ENCODE results near the gene RMDN2. TPM values are rescaled to one million over a fixed set of nuclear protein-coding genes. Genes with fewer than 3 reads are reported as not detected.

Gene RMDN2
- total and polyA plus RNA-seq, 3 experiments from 2014 or later: 4.1 to 6.3 (median 4.2) TPM

GRCh38 chr2:37971971-37972370 is 46.9 kb downstream of the RMDN2 start:
- no peaks in the 10 kb centered on the region for H3K27me3 ChIP-seq (ENCODE audit: insufficient read depth, low read length, poor library complexity, severe bottlenecking)
- H3K4me1 ChIP-seq (ENCODE audit: insufficient read depth, low read length): no peaks in the 10 kb centered on the region
- H3K27ac ChIP-seq (ENCODE audit: low read depth, low read length): no peak overlapping the region
- H3K4me3 ChIP-seq (ENCODE audit: low read length): no peak overlapping the region
- peaks cover 1 to 3% of the 10 kb centered on the region in 2 donors for H3K27me3 Mint-ChIP-seq
- H3K9me3 ChIP-seq (ENCODE audit: low read length): no peaks in the 10 kb centered on the region
- H3K27ac Mint-ChIP-seq: no peak overlapping the region
- H3K9me3 Mint-ChIP-seq: peaks cover 0 to 4% (median 1%) of the 10 kb centered on the region in 5 donors
- ChIA-PET POLR2A (no interaction called here), CTCF (no interaction called here)
- H3K4me3 Mint-ChIP-seq: no peak overlapping the region
- peaks cover 0 to 3% (median 0%) of the 10 kb centered on the region in 3 donors for H3K4me1 Mint-ChIP-seq
- H3K36me3 Mint-ChIP-seq: peaks cover 0 to 10% (median 0%) of the 10 kb centered on the region in 3 donors
- DNase-seq: no peak
- no peaks in the 10 kb centered on the region for H3K36me3 ChIP-seq (ENCODE audit: insufficient read depth, low read length)

- H3K4me3 ChIP-seq (ENCODE audit: low read length): no peak overlapping the region
- H3K4me3 Mint-ChIP-seq: no peak overlapping the region
- POLR2A ChIA-PET: no interaction called here
- CTCF ChIA-PET: no interaction called here
- peaks cover 0 to 2% (median 0%) of the 10 kb centered on the region in 5 donors for H3K9me3 Mint-ChIP-seq
- peaks cover 0 to 5% (median 0%) of the 10 kb centered on the region in 3 donors for H3K36me3 Mint-ChIP-seq
- H3K27ac ChIP-seq (ENCODE audit: low read depth, low read length): no peak overlapping the region
- peaks cover 1 to 3% of the 10 kb centered on the region in 2 donors for H3K27me3 Mint-ChIP-seq
- H3K36me3 ChIP-seq (ENCODE audit: insufficient read depth, low read length): no peaks in the 10 kb centered on the region
- H3K27ac Mint-ChIP-seq: no peak overlapping the region
- no peaks in the 10 kb centered on the region for H3K9me3 ChIP-seq (ENCODE audit: low read length)
- H3K4me1 ChIP-seq (ENCODE audit: insufficient read depth, low read length): no peaks in the 10 kb centered on the region
- peaks cover 0 to 3% (median 0%) of the 10 kb centered on the region in 3 donors for H3K4me1 Mint-ChIP-seq
- no peaks in the 10 kb centered on the region for H3K27me3 ChIP-seq (ENCODE audit: insufficient read depth, low read length, poor library complexity, severe bottlenecking)
- no peak for DNase-seq
These were observed 48.7 kb downstream of the RMDN2 start for GRCh38 chr2:37973615-37974353.

GRCh38 chr2:37975808-37976207 is 50.7 kb downstream of the RMDN2 start:
- Mint-ChIP-seq H3K27ac (no peak overlapping the region), H3K36me3 (peaks cover 0 to 5% (median 0%) of the 10 kb centered on the region in 3 donors), H3K4me1 (peaks cover 0 to 3% (median 0%) of the 10 kb centered on the region in 3 donors), H3K9me3 (peaks cover 0 to 2% (median 0%) of the 10 kb centered on the region in 5 donors), H3K27me3 (peaks cover 1 to 3% of the 10 kb centered on the region in 2 donors), H3K4me3 (no peak overlapping the region)
- DNase-seq: no peak
- Histone ChIP-seq H3K36me3 (ENCODE audit: insufficient read depth, low read length) (no peaks in the 10 kb centered on the region), H3K9me3 (ENCODE audit: low read length) (no peaks in the 10 kb centered on the region), H3K4me1 (ENCODE audit: insufficient read depth, low read length) (no peaks in the 10 kb centered on the region), H3K27me3 (ENCODE audit: insufficient read depth, low read length, poor library complexity, severe bottlenecking) (no peaks in the 10 kb centered on the region), H3K4me3 (ENCODE audit: low read length) (no peak overlapping the region), H3K27ac (ENCODE audit: low read depth, low read length) (no peak overlapping the region)
- POLR2A ChIA-PET: no interaction called here
- CTCF ChIA-PET: no interaction called here

GRCh38 chr2:37976411-37976810 is 51.3 kb downstream of the RMDN2 start:
- H3K36me3 Mint-ChIP-seq: peaks cover 0 to 5% (median 0%) of the 10 kb centered on the region in 3 donors
- peaks cover 1 to 3% of the 10 kb centered on the region in 2 donors for H3K27me3 Mint-ChIP-seq
- H3K4me1 ChIP-seq (ENCODE audit: insufficient read depth, low read length): no peaks in the 10 kb centered on the region
- no peak for DNase-seq
- no peaks in the 10 kb centered on the region for H3K9me3 ChIP-seq (ENCODE audit: low read length)
- H3K36me3 ChIP-seq (ENCODE audit: insufficient read depth, low read length): no peaks in the 10 kb centered on the region
- H3K4me1 Mint-ChIP-seq: peaks cover 0 to 3% (median 0%) of the 10 kb centered on the region in 3 donors
- H3K4me3 ChIP-seq (ENCODE audit: low read length): no peak overlapping the region
- H3K27me3 ChIP-seq (ENCODE audit: insufficient read depth, low read length, poor library complexity, severe bottlenecking): no peaks in the 10 kb centered on the region
- CTCF ChIA-PET: no interaction called here
- H3K9me3 Mint-ChIP-seq: peaks cover 0 to 2% (median 0%) of the 10 kb centered on the region in 5 donors
- no peak overlapping the region for H3K4me3 Mint-ChIP-seq
- no peak overlapping the region for H3K27ac Mint-ChIP-seq
- POLR2A ChIA-PET: no interaction called here
- no peak overlapping the region for H3K27ac ChIP-seq (ENCODE audit: low read depth, low read length)

- peak; percentile 24 to 59 (median 39) for DNase-seq
- no peaks in the 10 kb centered on the region for H3K27me3 ChIP-seq (ENCODE audit: insufficient read depth, low read length, poor library complexity, severe bottlenecking)
- POLR2A ChIA-PET: no interaction called here
- Mint-ChIP-seq H3K27me3 (peaks cover 0 to 4% of the 10 kb centered on the region in 2 donors), H3K9me3 (peaks cover 0 to 2% (median 0%) of the 10 kb centered on the region in 5 donors), H3K4me3 (no peak overlapping the region), H3K4me1 (peaks cover 0 to 5% (median 0%) of the 10 kb centered on the region in 3 donors), H3K36me3 (peaks cover 0 to 3% (median 0%) of the 10 kb centered on the region in 3 donors), H3K27ac (no peak overlapping the region)
- CTCF ChIA-PET: interaction anchor here (0.6 to 1.0 kb wide), 5 partner anchors 10 to 546 kb away, joined by 3 read pairs; no protein-coding TSS in a partner anchor
- H3K36me3 ChIP-seq (ENCODE audit: insufficient read depth, low read length): no peaks in the 10 kb centered on the region
- H3K4me1 ChIP-seq (ENCODE audit: insufficient read depth, low read length): no peaks in the 10 kb centered on the region
- H3K4me3 ChIP-seq (ENCODE audit: low read length): no peak overlapping the region
- no peak overlapping the region for H3K27ac ChIP-seq (ENCODE audit: low read depth, low read length)
- no peaks in the 10 kb centered on the region for H3K9me3 ChIP-seq (ENCODE audit: low read length)
These were observed 57.1 kb downstream of the RMDN2 start for GRCh38 chr2:37982147-37982582.

GRCh38 chr2:37982847-37983246 is 57.8 kb downstream of the RMDN2 start:
- POLR2A ChIA-PET: no interaction called here
- Mint-ChIP-seq H3K27ac (no peak overlapping the region), H3K9me3 (peaks cover 0 to 2% (median 0%) of the 10 kb centered on the region in 5 donors), H3K36me3 (peaks cover 0 to 5% (median 0%) of the 10 kb centered on the region in 3 donors), H3K27me3 (peaks cover 0 to 4% of the 10 kb centered on the region in 2 donors), H3K4me1 (peaks cover 0 to 5% (median 0%) of the 10 kb centered on the region in 3 donors), H3K4me3 (no peak overlapping the region)
- Histone ChIP-seq H3K9me3 (ENCODE audit: low read length) (no peaks in the 10 kb centered on the region), H3K4me1 (ENCODE audit: insufficient read depth, low read length) (no peaks in the 10 kb centered on the region), H3K27ac (ENCODE audit: low read depth, low read length) (no peak overlapping the region), H3K36me3 (ENCODE audit: insufficient read depth, low read length) (no peaks in the 10 kb centered on the region), H3K27me3 (ENCODE audit: insufficient read depth, low read length, poor library complexity, severe bottlenecking) (no peaks in the 10 kb centered on the region), H3K4me3 (ENCODE audit: low read length) (no peak overlapping the region)
- DNase-seq: no peak
- CTCF ChIA-PET: interaction anchor here (1.0 kb wide), 1 partner anchor 525 kb away, joined by 3 read pairs; no protein-coding TSS in a partner anchor

GRCh38 chr2:37983719-37984118 is 58.6 kb downstream of the RMDN2 start:
- Histone ChIP-seq H3K27ac (ENCODE audit: low read depth, low read length) (no peak overlapping the region), H3K27me3 (ENCODE audit: insufficient read depth, low read length, poor library complexity, severe bottlenecking) (no peaks in the 10 kb centered on the region), H3K4me3 (ENCODE audit: low read length) (no peak overlapping the region), H3K9me3 (ENCODE audit: low read length) (no peaks in the 10 kb centered on the region), H3K4me1 (ENCODE audit: insufficient read depth, low read length) (no peaks in the 10 kb centered on the region), H3K36me3 (ENCODE audit: insufficient read depth, low read length) (no peaks in the 10 kb centered on the region)
- Mint-ChIP-seq H3K27me3 (peaks cover 0 to 4% of the 10 kb centered on the region in 2 donors), H3K4me3 (no peak overlapping the region), H3K4me1 (peaks cover 0 to 5% (median 0%) of the 10 kb centered on the region in 3 donors), H3K9me3 (no peaks in the 10 kb centered on the region), H3K27ac (no peak overlapping the region), H3K36me3 (peaks cover 0 to 5% (median 0%) of the 10 kb centered on the region in 3 donors)
- DNase-seq: no peak
- ChIA-PET CTCF (no interaction called here), POLR2A (no interaction called here)

- no peak for DNase-seq
These were observed 59.1 kb downstream of the RMDN2 start for GRCh38 chr2:37984176-37984575.

More at GRCh38 chr2:37984176-37984575, 59.1 kb downstream of the RMDN2 start:
- Mint-ChIP-seq H3K4me1 (peaks cover 0 to 5% (median 0%) of the 10 kb centered on the region in 3 donors), H3K27ac (no peak overlapping the region), H3K9me3 (no peaks in the 10 kb centered on the region), H3K4me3 (no peak overlapping the region), H3K27me3 (peaks cover 0 to 4% of the 10 kb centered on the region in 2 donors), H3K36me3 (peaks cover 0 to 5% (median 0%) of the 10 kb centered on the region in 3 donors)
- H3K27ac ChIP-seq (ENCODE audit: low read depth, low read length): no peak overlapping the region
- no peaks in the 10 kb centered on the region for H3K27me3 ChIP-seq (ENCODE audit: insufficient read depth, low read length, poor library complexity, severe bottlenecking)
- ChIA-PET CTCF (no interaction called here), POLR2A (no interaction called here)
- H3K4me3 ChIP-seq (ENCODE audit: low read length): no peak overlapping the region
- H3K36me3 ChIP-seq (ENCODE audit: insufficient read depth, low read length): no peaks in the 10 kb centered on the region
- no peaks in the 10 kb centered on the region for H3K4me1 ChIP-seq (ENCODE audit: insufficient read depth, low read length)
- H3K9me3 ChIP-seq (ENCODE audit: low read length): no peaks in the 10 kb centered on the region

All from CD8-positive, alpha-beta memory T cell (primary cell).